Ishikawa (cell line): ENCODE measurements around the gene CBFA2T2.

Source experiments
- FOXM1 ChIP-seq: IDR thresholded peaks from 2 replicates; pipeline ENCODE4 v1.6.1; 2012; ENCODE audit warnings: low read depth, borderline replicate concordance
- TAF1 ChIP-seq: IDR thresholded peaks from 2 replicates; pipeline ENCODE4 v1.6.1; 2012; ENCODE audit warnings: low read depth, mild to moderate bottlenecking
- TF ChIP-seq, protein P1 (sequence below): IDR thresholded peaks from 2 replicates; pipeline ENCODE4 v1.6.1; 2012
- TF ChIP-seq, protein P2 (sequence below): IDR thresholded peaks from 2 replicates; pipeline ENCODE4 v1.6.1; 2012

DNA sequence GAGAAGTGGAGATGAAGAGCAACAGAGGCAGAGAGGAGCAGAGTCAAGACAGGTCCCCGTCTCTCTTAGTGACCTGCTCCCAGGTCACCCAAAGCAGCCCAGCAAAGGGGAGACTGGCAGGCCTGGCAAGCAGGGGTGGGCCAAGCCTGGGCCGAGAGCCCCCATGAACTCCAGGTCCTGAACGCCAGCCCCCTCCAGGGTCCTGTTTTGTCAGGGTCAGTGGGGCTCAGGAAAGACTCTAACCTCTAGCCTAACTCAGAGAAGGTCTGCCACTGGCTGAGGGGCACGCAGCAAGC is 183.2 kb downstream of the CBFA2T2 start:
- no peak for TF ChIP-seq FOXM1
- TF ChIP-seq, protein P1, sequence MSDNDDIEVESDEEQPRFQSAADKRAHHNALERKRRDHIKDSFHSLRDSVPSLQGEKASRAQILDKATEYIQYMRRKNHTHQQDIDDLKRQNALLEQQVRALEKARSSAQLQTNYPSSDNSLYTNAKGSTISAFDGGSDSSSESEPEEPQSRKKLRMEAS, result no peak
- TF ChIP-seq, protein P2, sequence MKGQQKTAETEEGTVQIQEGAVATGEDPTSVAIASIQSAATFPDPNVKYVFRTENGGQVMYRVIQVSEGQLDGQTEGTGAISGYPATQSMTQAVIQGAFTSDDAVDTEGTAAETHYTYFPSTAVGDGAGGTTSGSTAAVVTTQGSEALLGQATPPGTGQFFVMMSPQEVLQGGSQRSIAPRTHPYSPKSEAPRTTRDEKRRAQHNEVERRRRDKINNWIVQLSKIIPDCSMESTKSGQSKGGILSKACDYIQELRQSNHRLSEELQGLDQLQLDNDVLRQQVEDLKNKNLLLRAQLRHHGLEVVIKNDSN, result no peak
- TF ChIP-seq TAF1, result no peak
